ENCODE measurements around the gene POLR3A. TPM values are rescaled to one million over a fixed set of nuclear protein-coding genes. Genes with fewer than 3 reads are reported as not detected.

POLR3A gene
- total RNA-seq, 1 experiment from 2014 or later: 8.3 TPM

DNA sequence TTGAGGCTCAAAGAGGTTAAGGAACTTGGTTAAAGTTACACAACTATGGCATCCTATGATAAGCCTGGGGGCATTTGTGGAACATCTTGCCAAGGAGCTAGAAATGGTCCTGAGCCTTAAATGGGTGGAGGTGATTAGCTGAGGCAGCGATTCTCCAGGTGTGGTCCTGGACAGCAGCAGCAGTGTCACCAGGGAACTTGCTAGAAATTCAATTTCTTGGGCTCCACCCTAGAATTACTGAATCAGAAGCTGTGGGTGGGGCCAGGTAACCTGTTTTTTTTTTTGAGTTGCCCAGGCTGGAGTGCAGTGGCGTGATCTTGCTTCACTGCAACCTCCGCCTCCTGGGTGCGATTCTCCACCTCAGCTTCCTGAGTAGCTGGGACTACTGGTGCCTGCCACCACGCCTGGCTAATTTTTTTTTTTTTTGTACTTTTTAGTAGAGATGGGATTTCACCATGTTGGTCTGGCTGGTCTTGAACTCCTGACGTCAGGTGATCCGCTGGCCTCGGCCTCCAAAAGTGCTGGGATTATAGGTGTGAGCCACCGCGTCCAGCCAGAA is 17.5 kb upstream of the POLR3A start:
- no peak for DNase-seq (ENCODE audit: low read depth)

DNA sequence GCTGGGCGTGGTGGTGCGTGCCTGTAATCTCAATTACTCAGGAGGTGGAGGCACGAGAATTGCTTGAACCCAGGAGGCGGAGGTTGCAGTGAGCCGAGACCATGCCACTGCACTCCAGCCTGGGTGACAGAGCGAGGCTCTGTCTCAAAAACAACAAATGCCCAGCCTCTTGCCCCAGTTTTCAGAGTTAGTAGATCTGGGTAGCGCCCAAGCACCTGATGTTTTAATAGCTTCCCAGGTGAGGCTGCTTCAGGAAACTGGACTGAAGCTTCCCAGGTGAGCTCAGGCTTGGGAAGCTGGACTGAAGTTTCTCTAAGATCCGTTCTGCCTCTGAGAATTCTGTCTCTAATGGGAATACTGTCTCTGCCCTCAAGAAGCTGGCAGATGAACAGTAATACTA is 16.5 kb upstream of the POLR3A start:
- DNase-seq (ENCODE audit: low read depth): no peak

DNA sequence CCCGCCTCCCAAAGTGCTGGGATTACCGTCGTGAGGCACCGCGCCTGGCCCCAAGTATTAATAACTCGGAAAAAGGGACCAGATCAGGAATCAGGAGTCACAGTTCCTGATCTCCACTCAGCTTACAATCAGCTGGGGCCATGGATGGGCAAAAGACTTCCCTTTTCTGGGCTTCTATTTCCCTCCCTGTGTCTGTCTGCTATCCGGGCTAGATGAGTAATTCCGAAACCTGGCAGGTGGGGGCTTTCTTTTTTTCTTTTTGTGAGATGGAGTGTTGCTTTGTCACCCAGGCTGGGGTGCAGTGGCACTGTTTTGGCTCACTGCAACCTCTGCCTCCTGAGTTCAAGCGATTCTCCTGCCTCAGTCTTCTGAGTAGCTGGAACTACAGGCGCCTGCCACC is 15.9 kb upstream of the POLR3A start:
- DNase-seq (ENCODE audit: low read depth): no peak

DNA sequence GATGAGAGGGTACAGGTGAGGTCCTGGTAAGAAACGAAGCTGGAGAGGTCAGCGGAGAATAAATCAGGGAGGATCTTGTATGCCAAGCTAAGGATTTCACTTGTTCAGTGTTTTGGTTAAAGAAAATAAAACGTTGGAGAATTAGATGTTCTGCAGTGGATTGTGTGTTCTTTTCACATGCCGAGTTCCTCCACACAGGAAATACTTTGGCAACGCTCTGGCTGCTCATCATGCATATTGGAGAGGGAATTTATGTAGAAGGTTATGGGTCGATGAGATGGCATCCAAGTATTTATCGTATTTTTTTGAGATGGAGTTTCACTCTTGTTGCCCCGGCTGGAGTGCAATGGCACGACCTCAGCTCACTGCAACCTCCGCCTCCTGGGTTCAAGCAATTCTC is 15.4 kb upstream of the POLR3A start:
- DNase-seq (ENCODE audit: low read depth): no peak

DNA sequence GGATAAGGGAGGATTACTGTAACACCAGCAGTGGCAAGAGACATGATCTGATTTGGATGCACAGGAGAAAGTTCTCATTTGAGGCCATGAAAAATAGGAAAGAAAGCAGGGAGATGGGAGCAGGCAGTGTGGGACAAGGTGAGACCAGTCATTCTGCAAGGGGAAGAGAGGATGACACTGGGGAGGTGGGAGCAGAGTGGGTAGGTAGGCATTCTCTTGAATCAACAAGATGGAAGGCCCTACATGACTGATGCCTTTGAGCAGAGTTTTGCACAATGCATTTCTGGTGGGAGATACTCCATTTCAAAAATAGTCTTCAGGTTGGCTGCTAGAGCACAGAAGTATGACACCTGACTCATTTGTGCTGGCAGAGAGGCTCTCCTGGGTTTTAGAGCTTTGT is 14.9 kb upstream of the POLR3A start:
- DNase-seq (ENCODE audit: low read depth): no peak

DNA sequence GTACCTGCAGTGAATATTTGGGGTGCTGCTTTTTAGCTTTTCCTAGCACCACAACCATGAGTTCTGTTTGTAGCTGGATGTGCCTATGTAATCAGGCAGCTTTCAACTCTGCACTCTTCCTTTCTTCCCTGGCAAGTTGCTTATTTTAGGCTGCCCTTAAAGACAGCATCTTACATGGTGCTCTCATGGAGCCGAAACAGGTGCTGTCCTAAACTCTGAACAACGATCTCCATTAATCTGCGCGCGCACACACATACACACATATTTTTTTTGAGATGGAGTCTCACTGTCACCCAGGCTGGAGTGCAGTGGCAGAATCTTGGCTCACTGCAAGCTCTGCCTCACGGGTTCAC is 13.4 kb upstream of the POLR3A start:
- no peak for DNase-seq (ENCODE audit: low read depth)

DNA sequence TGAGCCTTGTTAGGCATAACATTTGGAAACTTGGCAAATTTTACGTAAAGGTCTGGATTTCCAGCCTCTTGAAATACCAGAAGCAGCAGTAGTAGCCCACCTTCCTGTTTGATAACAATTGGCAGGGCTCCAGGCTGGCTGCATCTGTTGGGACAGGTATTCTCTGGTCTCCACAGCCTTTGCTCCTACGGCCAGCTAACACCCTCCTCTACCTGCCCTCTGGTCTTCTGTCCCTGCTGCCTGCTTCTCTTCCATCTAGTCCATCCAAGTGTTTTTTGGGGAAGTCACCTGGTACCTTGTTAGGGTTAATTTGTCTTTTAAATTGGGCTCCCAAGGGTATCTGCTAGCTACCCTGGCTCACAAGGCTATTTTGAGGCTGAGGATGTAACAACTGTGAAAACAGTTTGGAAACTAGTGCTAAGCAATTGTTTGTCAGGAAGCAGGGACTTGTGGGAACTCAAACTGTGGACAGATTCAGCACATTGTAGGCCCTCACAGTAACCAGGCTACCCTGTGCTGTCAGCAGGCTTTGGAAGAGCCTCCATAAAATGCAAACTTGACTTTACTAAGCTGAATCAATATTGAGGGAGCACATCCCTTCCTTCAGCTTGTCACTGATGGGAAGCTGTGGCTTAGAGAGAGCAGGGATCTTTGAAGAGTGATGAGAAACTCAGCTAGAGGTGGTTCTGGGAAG is 12.9 kb upstream of the POLR3A start:
- DNase-seq (ENCODE audit: low read depth): no peak

DNA sequence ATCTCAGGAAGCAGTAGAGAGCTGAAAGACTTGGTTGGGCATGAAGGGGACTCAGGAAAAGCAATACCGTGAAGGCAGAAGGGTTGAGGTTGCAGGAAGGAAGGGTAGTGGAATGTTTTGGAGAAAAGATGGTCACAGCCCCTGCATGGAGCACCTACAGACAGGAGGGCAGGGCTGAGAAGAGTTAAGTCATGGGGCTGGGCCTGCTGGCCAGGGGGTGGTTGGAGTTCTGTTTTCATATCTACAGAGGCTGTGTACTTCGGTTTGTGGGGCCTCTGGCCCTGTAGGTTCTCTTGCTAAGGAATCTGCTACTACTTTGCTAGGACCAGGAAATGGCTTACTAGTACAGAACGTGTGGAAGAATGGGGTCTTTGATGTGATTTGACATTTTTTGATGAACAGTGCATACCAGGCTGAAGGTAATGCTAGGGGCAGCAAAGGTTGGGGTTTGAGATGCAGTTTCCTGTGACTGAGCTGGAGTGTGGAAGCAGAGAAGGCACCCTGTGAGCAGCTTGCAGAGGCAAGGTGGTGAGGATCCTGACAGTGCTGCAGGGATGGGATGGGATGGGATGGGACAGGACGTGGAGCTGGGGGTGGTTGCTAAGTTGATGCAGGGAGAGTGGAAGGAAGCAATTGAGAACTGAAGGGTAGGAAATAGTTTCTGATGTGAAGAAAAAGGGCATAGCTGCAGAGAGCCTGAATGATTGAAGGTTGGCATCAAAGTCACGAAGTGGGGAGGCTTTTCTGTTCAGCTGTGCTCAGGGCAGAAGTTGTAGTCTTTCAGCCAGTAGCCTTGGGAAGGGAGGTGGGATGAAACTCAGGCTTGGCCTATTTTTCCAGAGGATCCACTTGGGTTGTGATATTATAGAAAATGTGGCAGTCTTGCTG is 12.1 kb upstream of the POLR3A start:
- DNase-seq (ENCODE audit: low read depth): no peak

DNA sequence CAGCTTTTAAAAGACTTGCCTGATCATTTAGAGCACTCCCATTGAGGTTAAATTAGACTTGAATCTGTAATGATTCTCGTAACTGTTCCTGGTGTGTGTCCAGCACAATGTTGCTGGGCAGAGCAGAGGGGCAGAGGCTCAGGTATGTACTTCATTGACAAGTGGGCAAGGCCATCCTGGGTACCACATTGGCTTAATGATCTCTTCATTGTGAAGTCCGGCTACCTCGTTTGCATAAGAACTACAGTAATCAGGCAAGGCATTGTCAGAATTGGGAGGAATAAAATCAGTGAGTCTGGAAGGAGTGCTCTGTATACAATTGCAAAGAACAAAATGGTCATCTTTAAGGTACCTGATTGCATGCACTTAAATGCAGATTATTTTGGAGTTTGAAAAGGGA is 10.4 kb upstream of the POLR3A start:
- no peak for DNase-seq (ENCODE audit: low read depth)

DNA sequence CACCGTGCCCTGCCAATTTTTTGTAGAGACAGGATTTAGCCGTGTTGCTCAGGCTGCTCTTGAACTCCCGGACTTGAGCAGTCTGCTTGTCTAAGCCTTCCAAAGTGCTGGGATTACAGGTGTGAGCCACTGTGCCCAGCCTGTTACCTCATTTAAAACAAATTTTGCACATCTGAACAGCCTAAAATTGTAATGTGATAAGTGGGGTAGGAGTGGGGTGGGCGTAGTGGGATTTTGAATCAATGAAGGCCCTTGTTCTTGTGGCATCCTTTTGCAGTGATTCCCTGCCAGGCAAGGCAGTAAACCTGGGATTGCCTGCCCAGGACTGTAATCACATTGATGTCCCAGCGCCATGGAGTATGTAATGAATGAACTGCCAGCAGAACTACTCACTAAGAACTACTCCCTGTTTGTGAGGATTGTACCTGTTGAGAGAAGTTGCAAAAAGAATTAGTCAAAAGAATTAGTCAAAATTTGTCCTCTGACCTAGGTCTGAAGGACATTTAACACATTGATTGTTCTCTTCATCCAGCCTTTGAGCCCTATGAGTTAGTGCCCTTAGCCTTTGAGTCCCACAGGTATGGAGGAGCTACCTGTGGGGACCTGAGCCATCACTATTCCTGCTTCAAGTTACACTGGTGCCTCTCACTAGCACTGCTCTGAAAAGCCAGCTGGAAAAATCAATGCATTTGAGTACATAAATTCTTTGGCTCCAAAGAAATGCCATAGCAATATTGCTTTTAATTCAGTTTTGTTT is 9.7 kb upstream of the POLR3A start:
- no peak for DNase-seq (ENCODE audit: low read depth)

DNA sequence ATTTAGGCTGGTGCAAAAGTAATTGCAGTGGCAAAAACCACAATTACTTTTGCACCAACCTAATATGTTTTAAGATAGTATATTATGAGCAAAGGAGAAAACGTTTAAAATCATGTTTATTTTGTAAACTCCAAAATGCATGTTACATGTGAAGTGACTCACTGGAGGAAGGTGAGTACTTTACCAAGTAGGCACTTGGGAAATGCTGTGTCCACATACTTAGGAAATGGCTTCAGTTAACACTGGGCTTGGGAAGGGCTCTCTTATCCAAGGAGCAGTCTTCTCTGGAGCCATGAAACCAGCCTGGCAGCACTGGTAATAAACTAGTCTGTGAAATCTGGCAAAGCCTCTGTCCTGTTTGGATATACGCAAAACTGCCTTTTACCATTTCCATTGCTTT is 8.8 kb upstream of the POLR3A start:
- no peak for DNase-seq (ENCODE audit: low read depth)

DNA sequence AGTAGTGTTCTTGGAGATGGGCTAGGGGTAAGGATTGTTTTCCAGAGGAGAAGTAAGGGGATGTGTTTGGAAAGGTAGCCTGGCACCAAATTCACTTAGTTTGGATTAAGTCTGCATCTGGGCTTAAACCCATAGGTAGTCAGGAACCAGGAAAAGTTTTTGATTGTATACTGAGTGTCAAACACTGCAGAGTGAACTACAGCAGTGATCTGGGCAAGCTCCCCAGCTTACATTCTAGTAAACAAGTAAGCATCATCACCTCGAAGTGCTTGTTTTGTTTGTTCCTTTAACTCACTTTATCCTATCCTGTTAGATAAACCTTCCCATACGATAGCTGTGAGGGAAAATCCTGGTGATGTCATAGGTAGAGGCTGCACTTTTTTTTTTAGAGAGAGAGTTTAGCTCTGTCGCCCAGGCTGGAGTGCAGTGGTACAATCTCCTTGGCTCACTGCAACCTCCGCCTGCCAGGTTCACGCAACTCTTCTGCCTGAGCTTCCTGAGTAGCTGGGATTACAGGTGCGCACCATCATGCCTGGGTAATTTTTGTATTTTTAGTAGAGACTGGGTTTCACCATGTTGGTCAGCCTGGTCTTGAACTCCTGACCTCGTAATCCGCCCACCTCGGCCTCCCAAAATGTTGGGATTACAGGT is 6.7 kb upstream of the POLR3A start:
- DNase-seq (ENCODE audit: low read depth): no peak

DNA sequence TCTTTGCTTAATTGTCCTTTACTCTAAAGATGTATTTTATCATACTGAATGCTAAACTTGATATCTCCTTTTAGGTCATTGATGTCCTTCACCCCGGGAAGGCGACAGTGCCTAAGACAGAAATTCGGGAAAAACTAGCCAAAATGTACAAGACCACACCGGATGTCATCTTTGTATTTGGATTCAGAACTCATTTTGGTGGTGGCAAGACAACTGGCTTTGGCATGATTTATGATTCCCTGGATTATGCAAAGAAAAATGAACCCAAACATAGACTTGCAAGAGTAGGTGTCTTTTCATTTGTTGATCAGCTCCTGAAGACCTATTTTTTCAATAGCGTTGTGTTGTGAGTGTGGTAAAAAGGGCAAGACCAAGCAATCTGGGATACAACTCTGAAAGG is 6.1 kb upstream of the POLR3A start:
- DNase-seq (ENCODE audit: low read depth): no peak

DNA sequence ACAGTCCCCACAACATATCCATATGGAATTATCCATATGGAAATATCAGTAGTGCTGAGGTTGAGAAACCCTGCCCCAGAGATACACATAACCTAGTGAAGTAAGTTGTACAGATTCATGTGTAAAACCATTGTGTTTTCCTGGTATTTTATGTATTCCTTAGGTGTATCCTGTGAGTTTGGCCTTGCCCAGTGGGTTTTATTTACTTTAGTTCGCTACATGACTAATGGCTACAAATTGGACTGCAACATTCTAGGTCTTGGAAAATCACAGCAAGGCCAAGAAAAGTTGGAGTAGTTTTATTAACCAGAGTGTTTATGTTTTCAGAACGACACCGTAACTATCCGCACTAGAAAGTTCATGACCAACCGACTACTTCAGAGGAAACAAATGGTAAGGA is 5.7 kb upstream of the POLR3A start:
- DNase-seq (ENCODE audit: low read depth): no peak

DNA sequence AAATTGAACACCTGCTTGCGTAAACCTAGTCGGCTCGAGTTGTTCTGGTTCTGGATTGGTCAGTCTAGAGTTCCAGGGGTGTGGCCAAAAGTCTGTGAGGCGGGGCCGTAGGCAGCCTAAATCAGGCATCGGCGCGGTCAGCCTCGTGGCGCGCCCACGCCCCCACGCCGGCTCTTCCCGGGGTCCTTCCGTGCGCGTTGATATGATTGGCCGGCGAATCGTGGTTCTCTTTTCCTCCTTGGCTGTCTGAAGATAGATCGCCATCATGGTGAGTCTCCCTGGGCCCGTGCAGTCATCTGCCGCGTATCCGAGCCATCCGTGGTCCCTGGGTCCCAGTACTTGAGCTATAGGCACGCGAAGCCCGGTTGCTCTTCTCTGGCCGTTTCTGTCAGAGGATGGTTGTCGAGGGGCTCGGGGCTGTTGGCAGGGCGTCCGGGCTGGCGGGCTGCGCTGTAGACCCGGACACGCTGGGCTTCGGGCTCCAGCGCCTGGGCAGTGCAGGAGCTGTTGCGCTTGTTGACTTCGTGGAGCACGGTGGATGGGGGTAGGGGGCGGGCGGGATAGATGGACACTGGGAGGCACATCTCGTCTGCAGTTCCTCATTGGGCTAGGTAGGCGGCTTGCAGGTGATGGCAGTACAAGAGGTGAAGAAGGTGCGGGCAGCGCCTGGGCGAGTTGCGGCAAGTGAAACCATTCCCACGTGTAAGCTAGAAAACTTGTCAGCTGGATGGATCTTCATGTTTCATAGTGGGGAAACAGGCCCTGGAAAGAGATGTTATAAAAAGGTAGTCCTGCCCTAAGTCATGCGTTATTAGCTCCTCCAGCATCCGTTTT is 4.5 kb upstream of the POLR3A start, which contains the start of gene RPS24:
TSS of gene RPS24 (plus strand) at position 227 of the 834 bp plus-strand sequence. CDS start at position 266, 39 bp downstream.
- peak; percentile 96 for DNase-seq (ENCODE audit: low read depth)

DNA sequence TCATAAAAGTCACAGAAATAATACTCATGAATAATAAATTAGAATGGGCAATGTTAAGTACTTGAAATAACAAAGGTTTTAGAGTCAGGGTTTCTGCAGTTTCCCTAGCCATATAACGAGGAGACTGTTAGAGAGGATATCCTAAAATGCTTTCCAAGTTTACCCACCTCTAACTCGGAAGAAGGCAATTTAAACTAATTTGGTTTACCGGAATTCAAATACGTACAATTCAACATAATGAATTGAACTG is 4.0 kb upstream of the POLR3A start:
- DNase-seq (ENCODE audit: low read depth): no peak

DNA sequence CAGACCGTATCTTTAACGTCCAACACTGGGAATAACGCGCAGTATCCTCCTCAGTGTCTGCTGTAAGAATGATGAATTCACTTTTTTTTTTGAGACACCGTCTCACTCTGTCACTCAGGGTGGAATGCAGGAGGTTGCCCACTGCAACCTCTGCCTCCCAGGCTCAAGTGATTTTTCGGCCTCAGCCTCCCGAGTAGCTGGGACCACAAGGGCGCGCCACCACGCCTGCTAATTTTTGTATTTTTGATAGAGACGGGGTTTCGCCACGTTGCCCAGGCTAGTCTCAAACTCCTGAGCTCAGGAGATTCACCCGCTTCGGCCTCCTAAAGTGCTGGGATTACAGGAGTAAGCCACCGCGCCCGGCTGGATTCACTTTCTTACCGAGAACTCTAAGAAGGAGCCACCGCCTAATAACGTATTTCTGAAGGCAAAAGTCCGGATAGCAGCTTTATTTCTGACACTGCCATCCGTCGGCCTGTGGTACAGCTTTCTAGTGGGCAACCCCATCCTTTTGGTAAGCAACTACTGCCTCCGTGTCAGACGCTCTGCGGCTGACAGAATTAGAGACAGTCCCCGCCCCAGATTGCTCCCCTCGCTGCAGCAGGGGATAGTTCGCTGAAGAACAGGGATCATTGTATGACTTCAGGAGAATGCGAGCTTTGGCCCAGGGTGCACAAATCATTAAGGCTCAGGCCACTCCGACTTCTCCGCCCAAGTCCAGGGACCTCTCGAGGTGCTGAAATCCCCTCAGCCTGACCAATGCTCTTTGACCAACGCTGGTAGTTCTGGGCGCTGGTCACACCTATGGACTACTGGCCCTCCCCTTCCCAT is 662 bp downstream of the POLR3A start:
- no peak for DNase-seq (ENCODE audit: low read depth)

DNA sequence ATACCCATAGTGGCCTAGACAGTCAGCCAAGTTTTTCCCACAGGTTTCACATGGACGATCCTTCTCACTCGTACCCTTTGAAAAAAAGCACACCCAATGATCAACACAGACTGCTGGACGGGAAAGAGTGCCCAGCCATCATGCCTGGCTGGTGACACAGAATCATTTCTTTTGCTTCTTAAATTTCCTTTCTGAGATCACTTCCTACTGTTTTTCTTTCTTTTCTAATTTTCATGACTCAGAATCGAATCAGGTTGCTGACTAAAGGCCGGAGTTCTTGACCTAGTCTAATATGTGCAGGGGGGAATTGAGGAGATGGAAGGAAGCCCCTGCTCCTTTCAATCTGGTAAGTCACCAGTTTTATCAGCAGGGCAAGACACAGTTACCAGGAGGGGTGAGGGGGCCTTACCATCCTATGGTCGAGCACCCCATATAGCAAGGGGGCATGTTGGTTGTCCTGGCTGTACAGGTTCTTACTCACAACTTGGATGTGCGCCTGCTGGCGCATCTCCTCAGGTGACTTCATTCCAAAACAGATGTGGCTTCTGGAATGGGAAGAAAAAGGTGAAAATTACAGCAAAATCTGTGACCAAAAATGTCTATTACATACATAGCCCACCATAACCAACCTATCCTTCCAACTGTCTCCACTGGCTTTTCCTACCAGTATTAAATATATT is 3.5 kb downstream of the POLR3A start:
- DNase-seq (ENCODE audit: low read depth): peak; percentile 72

DNA sequence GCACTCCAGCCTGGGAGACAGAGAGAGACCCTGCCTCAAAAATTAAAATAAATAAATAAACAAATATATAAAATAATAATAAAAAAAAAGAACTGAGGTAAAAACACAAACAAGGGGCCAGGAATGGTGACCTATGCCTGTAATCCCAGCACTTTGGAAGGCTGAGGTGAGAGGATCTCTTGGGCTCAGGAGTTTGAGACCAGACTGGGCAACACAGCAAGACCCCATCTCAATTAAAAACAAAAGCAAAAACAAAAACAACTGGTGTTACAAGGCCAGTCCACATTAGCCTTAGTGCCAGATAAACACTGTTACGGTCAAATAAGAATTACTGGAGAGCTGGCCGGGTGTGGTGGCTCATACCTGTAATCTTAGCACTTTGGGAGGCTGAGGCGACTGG is 5.6 kb downstream of the POLR3A start:
- no peak for DNase-seq (ENCODE audit: low read depth)

DNA sequence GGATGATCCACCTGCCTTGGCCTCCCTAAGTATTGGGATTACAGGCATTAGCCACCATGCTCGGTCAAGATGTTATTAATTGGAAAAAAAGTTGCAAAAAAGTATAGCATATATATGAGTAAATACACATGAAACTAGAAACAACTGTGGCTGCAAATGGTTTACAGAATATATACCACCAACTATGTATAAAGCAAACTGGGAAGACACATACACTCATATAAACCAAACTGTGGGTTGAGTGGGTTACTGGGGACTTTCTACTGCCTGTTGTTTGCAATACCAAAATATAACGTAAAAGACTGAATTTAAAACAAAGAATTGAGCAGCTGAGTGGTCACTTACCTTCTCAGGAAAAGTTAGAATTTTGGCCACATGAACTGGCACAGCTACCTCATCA is 8.1 kb downstream of the POLR3A start:
- no peak for DNase-seq (ENCODE audit: low read depth)

Data from Daoy (cell line).